IMR-90 (cell line): ENCODE measurements around the gene NCKAP5. TPM values are rescaled to one million over a fixed set of nuclear protein-coding genes. Genes with fewer than 3 reads are reported as not detected.

Source experiments
- ATAC-seq: fragments of 200-7000 bp; cut with Tn5 transposase; 2 replicates; pipeline ENCODE4 v1.9.1; 2020; ENCODE audit warnings: low read depth, mild to moderate bottlenecking, moderate library complexity
- BruUV-seq: library from RNA; stranded (reverse); fragments of 400-500 nt; replicated peaks from 2 replicates; lab custom pipeline; 2021; lab: Mats Ljungman, UMichigan
- CTCF ChIA-PET: fragments of 300-600 bp; formaldehyde crosslinking; extraction: SDS; loops from one replicate; lab custom pipeline; 2021; ENCODE audit warnings: antibody characterized with exemption; lab: Yijun Ruan, JAX
- POLR2A ChIA-PET: fragments of 300-600 bp; sonication (Branson Sonifier 250); formaldehyde crosslinking; loops from one replicate; lab custom pipeline; 2022; ENCODE audit warnings: antibody characterized with exemption; ENCODE audit not compliant: unreplicated experiment; lab: Charles Lee
- DNase-seq: peaks from one replicate; pipeline ENCODE4 v3.0.0; 2013
- H2AFZ ChIP-seq: replicated peaks from 2 replicates; pipeline ENCODE3; 2013; ENCODE audit warnings: low read length, mild to moderate bottlenecking; ENCODE audit not compliant: poor library complexity
- H2AK5ac ChIP-seq: 2 replicates; pipeline ENCODE4 v1.6.1; 2013; ENCODE audit warnings: low read depth, low read length, inconsistent platforms
- H2AK9ac ChIP-seq: replicated peaks from 2 replicates; pipeline ENCODE3; 2013; ENCODE audit warnings: mild to moderate bottlenecking, low read depth, low read length, moderate library complexity; ENCODE audit not compliant: poor library complexity
- H2BK120ac ChIP-seq: 2 replicates; pipeline ENCODE4 v1.6.1; 2013; ENCODE audit warnings: low read depth, low read length, inconsistent platforms
- H2BK15ac ChIP-seq: 3 replicates; pipeline ENCODE4 v1.6.1; 2013; ENCODE audit warnings: low read depth, low read length, inconsistent platforms
- H2BK20ac ChIP-seq: 2 replicates; pipeline ENCODE4 v1.6.1; 2013; ENCODE audit warnings: low read depth, mild to moderate bottlenecking, inconsistent platforms, low read length, moderate library complexity
- H2BK5ac ChIP-seq: 2 replicates; pipeline ENCODE4 v1.6.1; 2013; ENCODE audit warnings: mild to moderate bottlenecking, low read depth, low read length, inconsistent platforms; ENCODE audit not compliant: poor library complexity, severe bottlenecking
- H3K14ac ChIP-seq: replicated peaks from 2 replicates; pipeline ENCODE4 v1.6.1; 2013; ENCODE audit warnings: low read depth, low read length, inconsistent platforms
- H3K18ac ChIP-seq: 2 replicates; pipeline ENCODE4 v1.6.1; 2013; ENCODE audit warnings: low read depth, low read length, control low read depth
- H3K23ac ChIP-seq: 2 replicates; pipeline ENCODE4 v1.6.1; 2013; ENCODE audit warnings: low read depth, low read length, inconsistent platforms
- H3K27ac ChIP-seq: 2 replicates; pipeline ENCODE4 v1.5.1; 2013; ENCODE audit warnings: mild to moderate bottlenecking, control low read depth, low read length; ENCODE audit not compliant: insufficient read depth
- H3K27me3 ChIP-seq: 2 replicates; pipeline ENCODE4 v1.6.1; 2013; ENCODE audit warnings: low read length; ENCODE audit not compliant: control insufficient read depth, insufficient read depth
- H3K36me3 ChIP-seq: 2 replicates; pipeline ENCODE4 v1.6.1; 2013; ENCODE audit warnings: low read length, mixed read lengths; ENCODE audit not compliant: control insufficient read depth, insufficient read depth
- H3K4ac ChIP-seq: 2 replicates; pipeline ENCODE4 v1.6.1; 2013; ENCODE audit warnings: low read depth, low read length, inconsistent platforms
- H3K4me1 ChIP-seq: 2 replicates; pipeline ENCODE4 v1.6.1; 2013; ENCODE audit warnings: low read length, mixed read lengths; ENCODE audit not compliant: control insufficient read depth, insufficient read depth
- H3K4me2 ChIP-seq: 2 replicates; pipeline ENCODE4 v1.6.1; 2013; ENCODE audit warnings: low read depth, mild to moderate bottlenecking, control low read depth, low read length, moderate library complexity
- H3K4me3 ChIP-seq: 2 replicates; pipeline ENCODE4 v1.5.1; 2013; ENCODE audit warnings: low read depth, mild to moderate bottlenecking, control low read depth, low read length, moderate library complexity; ENCODE audit not compliant: insufficient read depth
- H3K56ac ChIP-seq: 2 replicates; pipeline ENCODE4 v1.6.1; 2013; ENCODE audit warnings: low read length, inconsistent platforms; ENCODE audit not compliant: insufficient read depth; ENCODE audit errors: extremely low read depth
- H3K79me1 ChIP-seq, 2 experiments: 2 replicates each; pipeline ENCODE4 v1.6.1; 2013; ENCODE audit warnings: low read length in 2 of 2, inconsistent platforms in 1 of 2, low read depth in 1 of 2
- H3K9ac ChIP-seq: 2 replicates; pipeline ENCODE4 v1.6.1; 2013; ENCODE audit warnings: low read depth, low read length, control low read depth
- H3K9me1 ChIP-seq: 2 replicates; pipeline ENCODE4 v1.6.1; 2013; ENCODE audit warnings: low read length, inconsistent platforms; ENCODE audit not compliant: insufficient read depth
- H3K9me3 ChIP-seq: 2 replicates; pipeline ENCODE4 v1.6.1; 2013; ENCODE audit warnings: low read length; ENCODE audit not compliant: control insufficient read depth, insufficient read depth
- H4K20me1 ChIP-seq: 2 replicates; pipeline ENCODE4 v1.6.1; 2013; ENCODE audit warnings: low read length, inconsistent platforms; ENCODE audit not compliant: insufficient read depth
- H4K5ac ChIP-seq: 2 replicates; pipeline ENCODE4 v1.6.1; 2013; ENCODE audit warnings: mild to moderate bottlenecking, low read depth, low read length, control low read depth
- H4K8ac ChIP-seq, 2 experiments: 2 replicates each; pipeline ENCODE4 v1.6.1; 2013; ENCODE audit warnings: low read depth in 2 of 2, low read length in 2 of 2, control low read depth in 1 of 2, inconsistent platforms in 1 of 2
- H4K91ac ChIP-seq: 2 replicates; pipeline ENCODE4 v1.6.1; 2013; ENCODE audit warnings: low read depth, low read length, inconsistent platforms; ENCODE audit not compliant: insufficient read depth
- BHLHE40 ChIP-seq: fragments of 150-350 bp; IDR thresholded peaks from 2 replicates; pipeline ENCODE4 v1.6.1; 2016; ENCODE audit warnings: mild to moderate bottlenecking, low read depth, low read length
- CHD1 ChIP-seq: IDR thresholded peaks from 2 replicates; pipeline ENCODE4 v1.6.1; 2012; ENCODE audit warnings: low read depth, low read length, improper control_type of control experiment
- MAFK ChIP-seq: IDR thresholded peaks from 2 replicates; pipeline ENCODE4 v1.6.1; 2012; ENCODE audit warnings: low read depth, low read length, improper control_type of control experiment
- MAZ ChIP-seq: IDR thresholded peaks from 2 replicates; pipeline ENCODE4 v1.6.1; 2012; ENCODE audit warnings: low read depth, mild to moderate bottlenecking, low read length, improper control_type of control experiment, moderate library complexity, borderline replicate concordance
- NFE2L2 ChIP-seq: fragments of 150-350 bp; IDR thresholded peaks from 2 replicates; pipeline ENCODE4 v1.6.1; 2016; ENCODE audit warnings: low read depth, mild to moderate bottlenecking, low read length
- POLR2A ChIP-seq: IDR thresholded peaks from 2 replicates; pipeline ENCODE4 v1.6.1; 2012; ENCODE audit warnings: mild to moderate bottlenecking, low read depth, low read length
- SMC3 ChIP-seq: fragments of 150-350 bp; IDR thresholded peaks from 2 replicates; pipeline ENCODE4 v1.6.1; 2016; ENCODE audit warnings: low read depth, mild to moderate bottlenecking, antibody characterized with exemption, low read length, moderate library complexity
- WGBS, 2 experiments: methylation state at CpG; one replicate each; pipeline versions ENCODE4 v1.1.5 to v1.1.7; 2013; ENCODE audit warnings: missing lambda C conversion rate in 2 of 2; ENCODE audit not compliant: insufficient read length in 1 of 2; ENCODE audit errors: extremely low coverage in 2 of 2; 5-methylcytosine and 5-hydroxymethylcytosine counted together
- dilution Hi-C: fragments of 300-500 bp; cut with HindIII; formaldehyde crosslinking; loops from one replicate; pipeline ENCODE4 v1.14.3; 2018; ENCODE audit warnings: low sequenced_read_pairs; ENCODE audit not compliant: unreplicated experiment
- in situ Hi-C: fragments of 300-500 bp; cut with MboI; formaldehyde crosslinking; loops from 3 replicates; pipeline ENCODE4 v1.14.3; 2019; ENCODE audit warnings: low sequenced_read_pairs, inconsistent platforms, mixed read lengths
- intact Hi-C: fragments of 100-400 bp; cut with micrococcal nuclease; formaldehyde crosslinking; loops from 2 replicates; pipeline ENCODE4 v1.10.0; 2022
- polyA plus RNA-seq, 3 experiments: library from polyadenylated mRNA; depleted of rRNA; stranded (reverse); fragments of >200 nt; gene quantifications; 2 replicates each; pipeline ENCODE4 v1.2.3, GENCODE V29; 2012; ENCODE audit warnings: low replicate concordance in 1 of 3
- total RNA-seq: library from RNA; depleted of rRNA; stranded (reverse); fragments of >200 nt; gene quantifications from 2 replicates; pipeline ENCODE4 v1.2.3, GENCODE V29; 2012

NCKAP5 gene
- total and polyA plus RNA-seq, 2 of the 4 experiments (the other 2 are of a cell fraction): 2.7 to 3.9 TPM

GRCh38 chr2:133333181-133333580 is 235.1 kb downstream of the NCKAP5 start:
- peak overlapping the region; percentile 9; the same call in 1 of the 2 replicates for H3K27ac ChIP-seq
- H2AK5ac ChIP-seq: peak overlapping the region; percentile 88
- H3K9me3 ChIP-seq: no peaks in the 10 kb centered on the region
- H3K9me1 ChIP-seq: peaks cover 9% of the 10 kb centered on the region; the same call in 1 of the 2 replicates
- WGBS, 2 experiments: no CpG with 5 or more reads among the region's 6 CpGs
- no peaks in the 10 kb centered on the region for H4K20me1 ChIP-seq
- BruUV-seq: no TSS peak
- intact Hi-C loops: no loop called here
- no peaks in the 10 kb centered on the region for H3K27me3 ChIP-seq
- peak overlapping the region; percentile 98 for H2BK15ac ChIP-seq
- H4K5ac ChIP-seq: peak overlapping the region; percentile 32; the same call in 1 of the 2 replicates
- dilution Hi-C loops: no loop called here
- peak overlapping the region; percentile 98 for H2BK20ac ChIP-seq
- H3K4ac ChIP-seq: peak overlapping the region; percentile 88
- H3K4me2 ChIP-seq: no peak overlapping the region
- peak; percentile 65 for ATAC-seq
- peak overlapping the region; percentile 82 for H2BK5ac ChIP-seq
- H3K79me1 ChIP-seq: peaks cover 0 to 9% of the 10 kb centered on the region in 2 experiments; a peak in 2 of 4 replicates
- peak; percentile 62 for DNase-seq
- peak overlapping the region; percentile 37 for H2AK9ac ChIP-seq
- no peak overlapping the region for H3K56ac ChIP-seq
- H3K14ac ChIP-seq: peak overlapping the region; percentile 97
- no peak for TF ChIP-seq SMC3
- TF ChIP-seq BHLHE40: no peak
- no peak for TF ChIP-seq POLR2A
- no peak for TF ChIP-seq NFE2L2
- no peak for TF ChIP-seq MAFK
- no peak for TF ChIP-seq MAZ
- TF ChIP-seq CHD1: no peak
- H3K23ac ChIP-seq: peak overlapping the region; percentile 97; the same call in 1 of the 2 replicates
- H4K91ac ChIP-seq: peak overlapping the region; percentile 69
- peak overlapping the region; percentile 82; the same call in 1 of the 2 replicates for H3K18ac ChIP-seq
- ChIA-PET CTCF (interaction anchor here (0.7 to 1.6 kb wide), 2 partner anchors 18 to 45 kb away, joined by 3 read pairs; no protein-coding TSS in a partner anchor), POLR2A (no interaction called here)
- no peak overlapping the region for H3K4me3 ChIP-seq
- H2BK120ac ChIP-seq: peak overlapping the region; percentile 90
- peaks cover 8% of the 10 kb centered on the region for H3K4me1 ChIP-seq
- H4K8ac ChIP-seq: peak overlapping the region; percentile 30 to 95; a peak in 3 of 4 replicates
- H3K36me3 ChIP-seq: no peaks in the 10 kb centered on the region
- in situ Hi-C loops: no loop called here
- H2AFZ ChIP-seq: peak overlapping the region; percentile 80
- H3K9ac ChIP-seq: no peak overlapping the region
